Measurements from ENCODE around the gene PNN. TPM values are rescaled to one million over a fixed set of nuclear protein-coding genes. Genes with fewer than 3 reads are reported as not detected.

PNN gene
- total RNA-seq, 1 experiment from 2014 or later, result 156 TPM

GRCh38 chr14:39181026-39181692 lies 6.1 kb downstream of the PNN start:
- POLR2A ChIA-PET, result interaction anchor here (1.3 kb wide), 1 partner anchor 11 kb away, joined by 6 read pairs; the partner anchor contains the start of gene TRAPPC6B
- H3K9me3 Mint-ChIP-seq, result no peaks in the 10 kb centered on the region
- DNase-seq (ENCODE audit: low spot score), result no peak
- ATAC-seq, result no peak
- TF ChIP-seq GABPB1 (CRISPR knock-in tag; IDR thresholded peaks at IDR 0.05) (0 out of 2 replicates have a peak, but pooled peaks have one; percentile 7), ERG (CRISPR knock-in tag; IDR thresholded peaks at IDR 0.05) (no peak)
- peaks cover 19% of the 10 kb centered on the region for H3K4me1 Mint-ChIP-seq
- H3K36me3 Mint-ChIP-seq, result peaks cover 25% of the 10 kb centered on the region
- CTCF ChIA-PET, result interaction anchor here (1.0 kb wide), 1 partner anchor 11 kb away, joined by 4 read pairs; the partner anchor contains the start of gene TRAPPC6B
- H3K27me3 Mint-ChIP-seq (ENCODE audit: low read depth), result no peaks in the 10 kb centered on the region
- no peak overlapping the region for H3K27ac Mint-ChIP-seq
- H3K4me3 Mint-ChIP-seq, result no peak overlapping the region

DNA sequence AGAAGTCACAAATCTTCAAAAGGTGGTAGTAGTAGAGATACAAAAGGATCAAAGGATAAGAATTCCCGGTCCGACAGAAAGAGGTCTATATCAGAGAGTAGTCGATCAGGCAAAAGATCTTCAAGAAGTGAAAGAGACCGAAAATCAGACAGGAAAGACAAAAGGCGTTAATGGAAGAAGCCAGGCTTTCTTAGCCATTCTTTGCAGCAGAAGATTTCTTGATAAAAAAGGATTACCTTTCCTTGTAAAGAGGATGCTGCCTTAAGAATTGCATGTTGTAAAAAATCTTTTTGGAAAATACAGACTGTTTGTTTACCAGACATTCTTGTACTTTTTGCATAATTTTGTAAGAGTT lies 6.6 kb downstream of the PNN start:
- H3K27me3 Mint-ChIP-seq (ENCODE audit: low read depth), result no peaks in the 10 kb centered on the region
- peaks cover 19% of the 10 kb centered on the region for H3K4me1 Mint-ChIP-seq
- no peak for DNase-seq (ENCODE audit: low spot score)
- H3K36me3 Mint-ChIP-seq, result peaks cover 27% of the 10 kb centered on the region
- TF ChIP-seq, protein P1, sequence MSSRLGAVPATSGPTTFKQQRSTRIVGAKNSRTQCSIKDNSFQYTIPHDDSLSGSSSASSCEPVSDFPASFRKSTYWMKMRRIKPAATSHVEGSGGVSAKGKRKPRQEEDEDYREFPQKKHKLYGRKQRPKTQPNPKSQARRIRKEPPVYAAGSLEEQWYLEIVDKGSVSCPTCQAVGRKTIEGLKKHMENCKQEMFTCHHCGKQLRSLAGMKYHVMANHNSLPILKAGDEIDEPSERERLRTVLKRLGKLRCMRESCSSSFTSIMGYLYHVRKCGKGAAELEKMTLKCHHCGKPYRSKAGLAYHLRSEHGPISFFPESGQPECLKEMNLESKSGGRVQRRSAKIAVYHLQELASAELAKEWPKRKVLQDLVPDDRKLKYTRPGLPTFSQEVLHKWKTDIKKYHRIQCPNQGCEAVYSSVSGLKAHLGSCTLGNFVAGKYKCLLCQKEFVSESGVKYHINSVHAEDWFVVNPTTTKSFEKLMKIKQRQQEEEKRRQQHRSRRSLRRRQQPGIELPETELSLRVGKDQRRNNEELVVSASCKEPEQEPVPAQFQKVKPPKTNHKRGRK (CRISPR knock-in tag; IDR thresholded peaks at IDR 0.05; ENCODE audit: borderline replicate concordance), result no peak
- TF ChIP-seq CBFB (CRISPR knock-in tag; IDR thresholded peaks at IDR 0.05; ENCODE audit: low read depth), result no peak
- TF ChIP-seq, protein P2, sequence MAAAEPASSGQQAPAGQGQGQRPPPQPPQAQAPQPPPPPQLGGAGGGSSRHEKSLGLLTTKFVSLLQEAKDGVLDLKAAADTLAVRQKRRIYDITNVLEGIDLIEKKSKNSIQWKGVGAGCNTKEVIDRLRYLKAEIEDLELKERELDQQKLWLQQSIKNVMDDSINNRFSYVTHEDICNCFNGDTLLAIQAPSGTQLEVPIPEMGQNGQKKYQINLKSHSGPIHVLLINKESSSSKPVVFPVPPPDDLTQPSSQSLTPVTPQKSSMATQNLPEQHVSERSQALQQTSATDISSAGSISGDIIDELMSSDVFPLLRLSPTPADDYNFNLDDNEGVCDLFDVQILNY (CRISPR knock-in tag; IDR thresholded peaks at IDR 0.05), result no peak
- TF ChIP-seq, protein P3, sequence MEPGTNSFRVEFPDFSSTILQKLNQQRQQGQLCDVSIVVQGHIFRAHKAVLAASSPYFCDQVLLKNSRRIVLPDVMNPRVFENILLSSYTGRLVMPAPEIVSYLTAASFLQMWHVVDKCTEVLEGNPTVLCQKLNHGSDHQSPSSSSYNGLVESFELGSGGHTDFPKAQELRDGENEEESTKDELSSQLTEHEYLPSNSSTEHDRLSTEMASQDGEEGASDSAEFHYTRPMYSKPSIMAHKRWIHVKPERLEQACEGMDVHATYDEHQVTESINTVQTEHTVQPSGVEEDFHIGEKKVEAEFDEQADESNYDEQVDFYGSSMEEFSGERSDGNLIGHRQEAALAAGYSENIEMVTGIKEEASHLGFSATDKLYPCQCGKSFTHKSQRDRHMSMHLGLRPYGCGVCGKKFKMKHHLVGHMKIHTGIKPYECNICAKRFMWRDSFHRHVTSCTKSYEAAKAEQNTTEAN (CRISPR knock-in tag; IDR thresholded peaks at IDR 0.05), result no peak
- no peak for TF ChIP-seq FOXP4 (CRISPR knock-in tag; IDR thresholded peaks at IDR 0.05)
- TF ChIP-seq MXD4 (CRISPR knock-in tag; IDR thresholded peaks at IDR 0.05; ENCODE audit: borderline replicate concordance), result no peak
- no peak for TF ChIP-seq SMAD3 (CRISPR knock-in tag; IDR thresholded peaks at IDR 0.05; ENCODE audit: borderline replicate concordance)
- no peak for TF ChIP-seq HMGXB4 (CRISPR knock-in tag; IDR thresholded peaks at IDR 0.05)
- TF ChIP-seq, protein P4, sequence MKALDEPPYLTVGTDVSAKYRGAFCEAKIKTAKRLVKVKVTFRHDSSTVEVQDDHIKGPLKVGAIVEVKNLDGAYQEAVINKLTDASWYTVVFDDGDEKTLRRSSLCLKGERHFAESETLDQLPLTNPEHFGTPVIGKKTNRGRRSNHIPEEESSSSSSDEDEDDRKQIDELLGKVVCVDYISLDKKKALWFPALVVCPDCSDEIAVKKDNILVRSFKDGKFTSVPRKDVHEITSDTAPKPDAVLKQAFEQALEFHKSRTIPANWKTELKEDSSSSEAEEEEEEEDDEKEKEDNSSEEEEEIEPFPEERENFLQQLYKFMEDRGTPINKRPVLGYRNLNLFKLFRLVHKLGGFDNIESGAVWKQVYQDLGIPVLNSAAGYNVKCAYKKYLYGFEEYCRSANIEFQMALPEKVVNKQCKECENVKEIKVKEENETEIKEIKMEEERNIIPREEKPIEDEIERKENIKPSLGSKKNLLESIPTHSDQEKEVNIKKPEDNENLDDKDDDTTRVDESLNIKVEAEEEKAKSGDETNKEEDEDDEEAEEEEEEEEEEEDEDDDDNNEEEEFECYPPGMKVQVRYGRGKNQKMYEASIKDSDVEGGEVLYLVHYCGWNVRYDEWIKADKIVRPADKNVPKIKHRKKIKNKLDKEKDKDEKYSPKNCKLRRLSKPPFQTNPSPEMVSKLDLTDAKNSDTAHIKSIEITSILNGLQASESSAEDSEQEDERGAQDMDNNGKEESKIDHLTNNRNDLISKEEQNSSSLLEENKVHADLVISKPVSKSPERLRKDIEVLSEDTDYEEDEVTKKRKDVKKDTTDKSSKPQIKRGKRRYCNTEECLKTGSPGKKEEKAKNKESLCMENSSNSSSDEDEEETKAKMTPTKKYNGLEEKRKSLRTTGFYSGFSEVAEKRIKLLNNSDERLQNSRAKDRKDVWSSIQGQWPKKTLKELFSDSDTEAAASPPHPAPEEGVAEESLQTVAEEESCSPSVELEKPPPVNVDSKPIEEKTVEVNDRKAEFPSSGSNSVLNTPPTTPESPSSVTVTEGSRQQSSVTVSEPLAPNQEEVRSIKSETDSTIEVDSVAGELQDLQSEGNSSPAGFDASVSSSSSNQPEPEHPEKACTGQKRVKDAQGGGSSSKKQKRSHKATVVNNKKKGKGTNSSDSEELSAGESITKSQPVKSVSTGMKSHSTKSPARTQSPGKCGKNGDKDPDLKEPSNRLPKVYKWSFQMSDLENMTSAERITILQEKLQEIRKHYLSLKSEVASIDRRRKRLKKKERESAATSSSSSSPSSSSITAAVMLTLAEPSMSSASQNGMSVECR (CRISPR knock-in tag; IDR thresholded peaks at IDR 0.05; ENCODE audit: borderline replicate concordance), result no peak
- TF ChIP-seq ZNF263 (CRISPR knock-in tag; IDR thresholded peaks at IDR 0.05; ENCODE audit: low read depth), result no peak
- no peak for TF ChIP-seq TP53 (CRISPR knock-in tag; IDR thresholded peaks at IDR 0.05)
- H3K27ac Mint-ChIP-seq, result no peak overlapping the region
- POLR2A ChIA-PET, result interaction anchor here (1.3 kb wide), 1 partner anchor 11 kb away, joined by 6 read pairs; the partner anchor contains the start of gene TRAPPC6B
- no peaks in the 10 kb centered on the region for H3K9me3 Mint-ChIP-seq
- ATAC-seq, result no peak
- CTCF ChIA-PET, result no interaction called here
- H3K4me3 Mint-ChIP-seq, result no peak overlapping the region

Measured in WTC11 (cell line).